Chondrocyte (in vitro differentiated cells): ENCODE measurements around the gene SLAMF7. TPM values are rescaled to one million over a fixed set of nuclear protein-coding genes. Genes with fewer than 3 reads are reported as not detected.

Experiments
- DNase-seq: peaks from one replicate; pipeline ENCODE4 v3.0.0; 2021; ENCODE audit warnings: mixed read lengths, low spot score
- H3K27ac Mint-ChIP-seq: one replicate; pipeline ENCODE4 v1.8.0; 2021; ENCODE audit warnings: mild to moderate bottlenecking, moderate library complexity, mixed read lengths; ENCODE audit not compliant: unreplicated experiment
- H3K27me3 Mint-ChIP-seq: 2 replicates; pipeline ENCODE4 v1.8.0; 2021; ENCODE audit warnings: low read depth, mixed read lengths
- H3K36me3 Mint-ChIP-seq: 2 replicates; pipeline ENCODE4 v1.8.0; 2021; ENCODE audit warnings: low read depth, mixed read lengths
- H3K4me1 Mint-ChIP-seq: 2 replicates; pipeline ENCODE4 v1.8.0; 2021; ENCODE audit warnings: low read depth, mild to moderate bottlenecking, mixed read lengths
- H3K4me3 Mint-ChIP-seq: one replicate; pipeline ENCODE4 v1.8.0; 2021; ENCODE audit warnings: mild to moderate bottlenecking, moderate library complexity, mixed read lengths; ENCODE audit not compliant: unreplicated experiment
- H3K9me3 Mint-ChIP-seq: 2 replicates; pipeline ENCODE4 v1.8.0; 2021; ENCODE audit warnings: low read depth, mixed read lengths
- total RNA-seq: library from RNA; stranded (reverse); gene quantifications from 3 replicates; pipeline ENCODE4 v1.2.1, GENCODE V29; 2021
- TF ChIP-seq, protein P1 (sequence below): fragments of 200-600 bp; sonication (generic); IDR thresholded peaks from 2 replicates; pipeline ENCODE4 v1.5.0; 2021; ENCODE audit warnings: antibody characterized with exemption, mild to moderate bottlenecking, moderate library complexity

The SLAMF7 gene
- total RNA-seq, 1 donor from 2014 or later = not detected

DNA sequence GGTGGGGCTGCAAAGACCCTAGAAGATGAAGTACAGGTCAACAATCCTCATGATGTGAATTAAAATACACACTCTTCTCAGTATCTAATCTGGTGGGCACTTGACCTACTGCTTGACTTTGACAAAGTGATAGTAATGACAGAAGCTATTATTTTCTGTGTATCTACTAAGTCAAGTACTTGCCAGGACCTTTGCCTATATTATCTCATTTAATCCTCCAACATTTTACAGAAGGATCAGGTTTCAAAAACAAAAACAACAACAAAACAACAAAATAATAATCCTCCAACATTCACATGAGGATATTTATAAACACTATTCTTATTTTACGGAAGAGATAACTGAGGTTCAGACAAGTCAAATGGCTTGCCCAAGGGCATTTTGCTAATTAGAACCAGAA is 23.0 kb upstream of the SLAMF7 start:
- no peak overlapping the region for H3K27ac Mint-ChIP-seq
- no peaks in the 10 kb centered on the region for H3K36me3 Mint-ChIP-seq
- TF ChIP-seq, protein P1, sequence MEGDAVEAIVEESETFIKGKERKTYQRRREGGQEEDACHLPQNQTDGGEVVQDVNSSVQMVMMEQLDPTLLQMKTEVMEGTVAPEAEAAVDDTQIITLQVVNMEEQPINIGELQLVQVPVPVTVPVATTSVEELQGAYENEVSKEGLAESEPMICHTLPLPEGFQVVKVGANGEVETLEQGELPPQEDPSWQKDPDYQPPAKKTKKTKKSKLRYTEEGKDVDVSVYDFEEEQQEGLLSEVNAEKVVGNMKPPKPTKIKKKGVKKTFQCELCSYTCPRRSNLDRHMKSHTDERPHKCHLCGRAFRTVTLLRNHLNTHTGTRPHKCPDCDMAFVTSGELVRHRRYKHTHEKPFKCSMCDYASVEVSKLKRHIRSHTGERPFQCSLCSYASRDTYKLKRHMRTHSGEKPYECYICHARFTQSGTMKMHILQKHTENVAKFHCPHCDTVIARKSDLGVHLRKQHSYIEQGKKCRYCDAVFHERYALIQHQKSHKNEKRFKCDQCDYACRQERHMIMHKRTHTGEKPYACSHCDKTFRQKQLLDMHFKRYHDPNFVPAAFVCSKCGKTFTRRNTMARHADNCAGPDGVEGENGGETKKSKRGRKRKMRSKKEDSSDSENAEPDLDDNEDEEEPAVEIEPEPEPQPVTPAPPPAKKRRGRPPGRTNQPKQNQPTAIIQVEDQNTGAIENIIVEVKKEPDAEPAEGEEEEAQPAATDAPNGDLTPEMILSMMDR = no peak
- H3K27me3 Mint-ChIP-seq = peaks cover 20% of the 10 kb centered on the region
- H3K9me3 Mint-ChIP-seq = no peaks in the 10 kb centered on the region
- H3K4me1 Mint-ChIP-seq = peaks cover 4% of the 10 kb centered on the region
- no peak overlapping the region for H3K4me3 Mint-ChIP-seq
- no peak for DNase-seq

- no peaks in the 10 kb centered on the region for H3K36me3 Mint-ChIP-seq
- H3K4me1 Mint-ChIP-seq = peaks cover 4% of the 10 kb centered on the region
- peaks cover 21% of the 10 kb centered on the region for H3K27me3 Mint-ChIP-seq
- H3K9me3 Mint-ChIP-seq = no peaks in the 10 kb centered on the region
- no peak overlapping the region for H3K4me3 Mint-ChIP-seq
- no peak overlapping the region for H3K27ac Mint-ChIP-seq
- TF ChIP-seq, protein P1 = no peak
- no peak for DNase-seq
These were observed 21.7 kb upstream of the SLAMF7 start for GRCh38 chr1:160717306-160717705.

DNA sequence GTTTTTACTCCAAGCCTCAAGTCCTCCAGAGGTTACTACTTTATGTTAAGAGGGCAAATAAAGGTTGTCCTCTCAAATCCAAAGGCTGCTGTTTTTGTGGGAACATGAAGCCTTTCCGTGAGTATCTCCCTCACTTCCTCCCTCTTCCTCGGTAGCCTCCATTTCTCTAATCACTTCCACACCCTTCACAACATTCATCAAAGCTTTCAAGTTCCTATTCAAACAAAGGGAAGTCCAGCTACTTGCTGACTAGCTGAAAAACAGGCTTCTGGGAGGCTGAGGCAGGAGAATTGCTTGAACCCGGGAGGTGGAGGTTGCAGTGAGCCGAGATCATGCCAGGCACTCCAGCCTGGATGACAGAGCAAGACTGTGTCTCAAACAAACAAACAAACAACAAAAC is 20.8 kb upstream of the SLAMF7 start:
- Mint-ChIP-seq H3K4me3 (no peak overlapping the region), H3K27me3 (peaks cover 24% of the 10 kb centered on the region), H3K9me3 (no peaks in the 10 kb centered on the region), H3K4me1 (peaks cover 4% of the 10 kb centered on the region), H3K27ac (no peak overlapping the region), H3K36me3 (no peaks in the 10 kb centered on the region)
- TF ChIP-seq, protein P1 = no peak
- DNase-seq = no peak

DNA sequence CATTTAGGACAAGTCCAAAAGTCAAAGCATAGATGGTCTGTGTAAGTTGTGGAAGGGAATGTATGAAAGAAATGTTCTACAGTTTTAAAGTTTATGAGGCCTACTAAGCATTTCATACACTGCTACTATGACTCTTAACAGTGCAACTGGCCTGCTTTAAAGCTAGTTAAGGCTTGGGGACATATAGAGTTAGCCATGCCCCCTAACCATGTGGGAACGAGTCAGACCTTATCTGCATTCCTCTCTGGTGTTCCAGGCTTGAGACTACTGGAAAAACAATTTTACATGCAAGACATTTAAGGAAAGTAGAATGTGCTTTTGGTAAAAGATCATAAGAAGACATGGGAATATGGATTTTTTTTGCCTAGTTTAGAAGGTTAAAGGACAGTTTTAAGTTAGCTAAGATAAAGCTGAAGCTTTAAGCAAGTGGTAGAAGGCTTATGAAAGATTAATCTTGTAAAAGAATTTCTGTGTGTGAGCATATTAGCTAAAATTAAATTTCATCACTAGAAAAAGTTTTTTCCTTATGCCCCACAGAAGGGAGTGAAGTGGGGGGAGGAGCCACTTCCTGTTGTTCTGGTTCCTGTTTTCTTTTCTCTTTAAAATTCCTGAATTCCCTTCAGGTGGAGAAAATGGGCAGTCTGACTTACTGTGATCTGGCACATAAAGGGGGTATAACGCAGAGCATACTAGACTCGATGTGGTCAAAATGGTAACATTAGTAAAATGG is 18.5 kb upstream of the SLAMF7 start:
- Mint-ChIP-seq H3K27ac (no peak overlapping the region), H3K4me3 (no peak overlapping the region), H3K9me3 (no peaks in the 10 kb centered on the region), H3K27me3 (peaks cover 20% of the 10 kb centered on the region), H3K36me3 (no peaks in the 10 kb centered on the region), H3K4me1 (peaks cover 4% of the 10 kb centered on the region)
- no peak for DNase-seq
- TF ChIP-seq, protein P1 = no peak

DNA sequence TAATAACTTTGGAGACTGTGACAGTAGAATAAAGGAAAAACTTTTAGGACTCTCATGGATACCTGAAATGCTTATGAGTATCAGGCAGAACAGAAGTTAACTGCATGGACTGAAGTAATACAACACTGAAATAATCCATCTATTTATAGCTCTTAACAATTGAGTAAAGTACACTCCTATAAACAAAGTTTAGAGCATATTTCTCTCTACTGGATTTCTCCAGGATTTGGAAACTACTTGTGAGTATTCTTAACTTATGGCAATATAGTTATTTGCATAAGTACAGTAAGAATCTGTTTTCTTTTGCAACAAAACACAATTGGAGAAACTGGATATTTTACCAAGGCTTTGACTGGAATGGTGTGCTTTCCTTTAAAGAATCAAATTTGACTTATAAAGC is 17.6 kb upstream of the SLAMF7 start:
- no peaks in the 10 kb centered on the region for H3K36me3 Mint-ChIP-seq
- H3K4me1 Mint-ChIP-seq = peaks cover 4% of the 10 kb centered on the region
- H3K27ac Mint-ChIP-seq = no peak overlapping the region
- H3K9me3 Mint-ChIP-seq = no peaks in the 10 kb centered on the region
- DNase-seq = no peak
- H3K4me3 Mint-ChIP-seq = no peak overlapping the region
- H3K27me3 Mint-ChIP-seq = peaks cover 15% of the 10 kb centered on the region
- TF ChIP-seq, protein P1 = no peak
